Neural progenitor cell (in vitro differentiated cells): ENCODE data around the gene RHOG. TPM values are rescaled to one million over a fixed set of nuclear protein-coding genes. Genes with fewer than 3 reads are reported as not detected.
"Not testable (repeated sequence)": the region's sequence is repeated elsewhere in the genome, so short reads cannot be mapped to it uniquely, and the experiment has no call there.

ENCODE experiments used
- DNase-seq: peaks from one replicate; pipeline ENCODE4 v3.0.0-alpha.2; 2016; ENCODE audit warnings: low spot score
- H2AFZ ChIP-seq: fragments of 200-600 bp; sonication (generic); replicated peaks from 2 replicates; pipeline ENCODE4 v1.6.1; 2016; ENCODE audit warnings: antibody characterized with exemption
- H3F3A ChIP-seq: fragments of 200-600 bp; sonication (generic); 2 replicates; pipeline ENCODE4 v1.6.1; 2016; ENCODE audit warnings: antibody characterized with exemption, low read depth
- H3K27ac ChIP-seq: fragments of 200-600 bp; sonication (generic); 2 replicates; pipeline ENCODE4 v1.5.1; 2016; ENCODE audit warnings: mild to moderate bottlenecking
- H3K27me3 ChIP-seq: fragments of 200-600 bp; sonication (generic); 2 replicates; pipeline ENCODE4 v1.6.1; 2016; ENCODE audit warnings: mild to moderate bottlenecking, moderate library complexity
- H3K36me3 ChIP-seq: fragments of 200-600 bp; sonication (generic); 2 replicates; pipeline ENCODE4 v1.5.1; 2016
- H3K4me1 ChIP-seq: fragments of 200-600 bp; sonication (generic); 2 replicates; pipeline ENCODE4 v1.6.1; 2016; ENCODE audit warnings: mixed run types
- H3K4me2 ChIP-seq: fragments of 200-600 bp; sonication (generic); 2 replicates; pipeline ENCODE4 v1.6.1; 2016
- H3K4me3 ChIP-seq: fragments of 200-600 bp; sonication (generic); 2 replicates; pipeline ENCODE4 v1.5.1; 2016
- H3K79me2 ChIP-seq: fragments of 200-600 bp; sonication (generic); 2 replicates; pipeline ENCODE4 v1.6.1; 2016; ENCODE audit warnings: low read depth
- H3K9ac ChIP-seq: fragments of 200-600 bp; sonication (generic); 2 replicates; pipeline ENCODE4 v1.6.1; 2016
- H3K9me3 ChIP-seq: fragments of 200-600 bp; sonication (generic); 2 replicates; pipeline ENCODE4 v1.5.1; 2016; ENCODE audit warnings: low read depth
- H4K20me1 ChIP-seq: fragments of 200-600 bp; sonication (generic); 2 replicates; pipeline ENCODE4 v1.6.1; 2016; ENCODE audit warnings: low read depth
- H3K27ac Mint-ChIP-seq: 3 replicates; pipeline ENCODE4 v1.8.0; 2021; ENCODE audit warnings: mixed read lengths
- H3K27me3 Mint-ChIP-seq: 2 replicates; pipeline ENCODE4 v1.8.0; 2022; ENCODE audit warnings: low read depth, mild to moderate bottlenecking, inconsistent platforms, moderate library complexity, mixed read lengths; ENCODE audit not compliant: insufficient read depth
- H3K36me3 Mint-ChIP-seq: 3 replicates; pipeline ENCODE4 v1.8.0; 2021; ENCODE audit warnings: mixed read lengths
- H3K4me1 Mint-ChIP-seq: 3 replicates; pipeline ENCODE4 v1.8.0; 2021; ENCODE audit warnings: mixed read lengths
- H3K4me3 Mint-ChIP-seq: 3 replicates; pipeline ENCODE4 v1.8.0; 2021; ENCODE audit warnings: mild to moderate bottlenecking, moderate library complexity, mixed read lengths
- H3K9me3 Mint-ChIP-seq: 3 replicates; pipeline ENCODE4 v1.8.0; 2020; ENCODE audit warnings: mixed read lengths
- EZH2 ChIP-seq: fragments of 200-600 bp; sonication (generic); IDR thresholded peaks from 2 replicates; pipeline ENCODE4 v1.6.1; 2017; ENCODE audit warnings: antibody characterized with exemption, mild to moderate bottlenecking, moderate library complexity
- EZH2phosphoT487 ChIP-seq: fragments of 200-600 bp; sonication (generic); IDR thresholded peaks from 2 replicates; pipeline ENCODE4 v1.6.1; 2017; ENCODE audit warnings: antibody characterized with exemption
- total RNA-seq: library from RNA; depleted of rRNA; stranded (reverse); fragments of >200 nt; gene quantifications from 2 replicates; pipeline ENCODE4 v1.2.3, GENCODE V29; 2015; ENCODE audit warnings: low replicate concordance
- TF ChIP-seq, protein P1 (sequence below): fragments of 200-600 bp; sonication (generic); IDR thresholded peaks from 2 replicates; pipeline ENCODE4 v1.5.1; 2017; ENCODE audit warnings: antibody characterized with exemption, mild to moderate bottlenecking

Gene RHOG
- total RNA-seq, 1 donor from 2014 or later: 5.9 TPM

DNA sequence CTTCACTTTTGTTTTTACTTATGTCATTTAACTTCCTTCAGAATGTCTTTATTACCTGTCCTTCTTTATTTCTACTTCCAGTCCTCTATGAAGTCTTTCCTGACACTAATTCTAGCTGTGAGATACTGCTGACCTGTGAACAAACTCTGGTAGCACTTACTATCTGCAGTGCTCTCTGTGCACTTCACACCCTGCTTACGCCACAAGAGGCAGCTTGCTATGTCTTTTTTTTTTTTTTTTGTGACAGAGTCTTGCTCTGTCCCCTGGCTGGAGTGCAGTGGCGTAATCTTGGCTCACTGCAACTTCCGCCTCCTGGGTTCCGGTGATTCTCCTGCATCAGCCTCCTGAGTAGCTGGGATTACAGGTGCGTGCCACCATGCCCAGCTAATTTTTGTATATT, 25.4 kb upstream of the RHOG start:
- no peaks in the 10 kb centered on the region for H3K36me3 Mint-ChIP-seq
- H3K9me3 Mint-ChIP-seq: no peaks in the 10 kb centered on the region
- Histone ChIP-seq H2AFZ (no peak overlapping the region), H3F3A (no peaks in the 10 kb centered on the region), H3K4me2 (no peak overlapping the region), H3K4me1 (peaks cover 13% of the 10 kb centered on the region), H3K36me3 (no peaks in the 10 kb centered on the region), H4K20me1 (no peaks in the 10 kb centered on the region), H3K9ac (no peak overlapping the region), H3K9me3 (no peaks in the 10 kb centered on the region), H3K27me3 (no peaks in the 10 kb centered on the region), H3K79me2 (no peaks in the 10 kb centered on the region), H3K4me3 (no peak overlapping the region), H3K27ac (no peak overlapping the region)
- H3K27me3 Mint-ChIP-seq: no peaks in the 10 kb centered on the region
- no peak for TF ChIP-seq EZH2
- no peak for TF ChIP-seq EZH2phosphoT487
- TF ChIP-seq, protein P1, sequence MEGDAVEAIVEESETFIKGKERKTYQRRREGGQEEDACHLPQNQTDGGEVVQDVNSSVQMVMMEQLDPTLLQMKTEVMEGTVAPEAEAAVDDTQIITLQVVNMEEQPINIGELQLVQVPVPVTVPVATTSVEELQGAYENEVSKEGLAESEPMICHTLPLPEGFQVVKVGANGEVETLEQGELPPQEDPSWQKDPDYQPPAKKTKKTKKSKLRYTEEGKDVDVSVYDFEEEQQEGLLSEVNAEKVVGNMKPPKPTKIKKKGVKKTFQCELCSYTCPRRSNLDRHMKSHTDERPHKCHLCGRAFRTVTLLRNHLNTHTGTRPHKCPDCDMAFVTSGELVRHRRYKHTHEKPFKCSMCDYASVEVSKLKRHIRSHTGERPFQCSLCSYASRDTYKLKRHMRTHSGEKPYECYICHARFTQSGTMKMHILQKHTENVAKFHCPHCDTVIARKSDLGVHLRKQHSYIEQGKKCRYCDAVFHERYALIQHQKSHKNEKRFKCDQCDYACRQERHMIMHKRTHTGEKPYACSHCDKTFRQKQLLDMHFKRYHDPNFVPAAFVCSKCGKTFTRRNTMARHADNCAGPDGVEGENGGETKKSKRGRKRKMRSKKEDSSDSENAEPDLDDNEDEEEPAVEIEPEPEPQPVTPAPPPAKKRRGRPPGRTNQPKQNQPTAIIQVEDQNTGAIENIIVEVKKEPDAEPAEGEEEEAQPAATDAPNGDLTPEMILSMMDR: no peak
- no peak overlapping the region for H3K27ac Mint-ChIP-seq
- no peak for DNase-seq
- no peak overlapping the region for H3K4me3 Mint-ChIP-seq
- peaks cover 27% of the 10 kb centered on the region for H3K4me1 Mint-ChIP-seq

DNA sequence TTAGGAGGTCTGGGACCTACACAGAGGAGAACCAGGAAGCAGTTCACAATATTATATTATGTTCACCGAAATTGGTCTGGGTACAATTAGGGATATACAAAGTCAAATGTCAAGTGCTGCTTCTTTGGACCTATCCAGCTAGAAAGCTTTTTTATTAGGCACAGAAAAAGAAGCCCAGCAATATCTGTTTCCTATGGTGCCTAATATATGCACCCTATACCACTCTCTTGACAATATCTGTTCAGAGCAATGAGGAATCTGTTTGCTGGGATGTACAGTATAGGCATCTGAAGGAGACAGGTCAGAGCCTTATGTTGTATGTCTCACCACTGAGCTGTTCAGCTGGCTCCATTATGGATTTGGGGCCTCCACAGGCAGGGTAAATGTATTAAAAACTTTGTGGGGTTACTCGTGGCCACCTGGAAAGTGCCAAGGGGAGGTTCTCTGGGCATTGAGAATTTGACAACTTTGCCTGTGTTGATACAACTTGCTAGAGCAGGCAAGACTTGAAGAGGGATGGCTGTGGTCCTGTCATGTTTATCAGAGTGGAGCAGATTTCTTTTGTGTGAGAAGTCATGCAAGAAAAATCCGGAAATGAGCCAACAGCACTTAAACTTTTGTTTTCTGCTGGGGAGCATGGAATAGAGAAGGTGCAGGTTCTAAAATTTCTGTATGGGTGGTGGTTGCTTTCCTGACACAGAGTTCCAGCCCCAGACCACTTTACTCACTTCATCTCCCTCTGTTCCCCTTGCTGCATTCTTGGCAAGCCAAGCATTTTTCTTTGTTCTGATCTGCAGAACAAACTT, 24.8 kb upstream of the RHOG start:
- H3K4me3 Mint-ChIP-seq: peak overlapping the region; percentile 30
- peak overlapping the region; percentile 84 for H3K27ac Mint-ChIP-seq
- DNase-seq: no peak

DNA sequence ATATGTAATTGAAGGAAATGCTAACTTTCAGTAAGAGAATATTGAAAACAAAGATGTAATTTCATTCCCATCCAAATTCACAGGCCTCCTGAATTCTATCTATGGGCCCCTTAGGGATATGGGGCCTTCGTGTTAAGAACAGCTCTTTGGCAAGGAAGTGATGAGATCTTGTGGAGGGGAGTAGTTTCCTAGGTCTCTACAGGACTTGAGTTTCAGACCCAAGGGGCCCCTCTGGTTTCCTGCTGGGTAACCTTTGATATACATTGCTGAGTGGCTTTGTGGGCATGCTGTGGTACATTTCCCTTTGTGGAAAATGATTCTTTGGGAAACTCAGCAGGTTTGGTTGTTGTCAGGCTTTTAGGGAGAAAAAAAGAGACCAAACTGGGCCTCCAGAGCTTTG, 20.9 kb upstream of the RHOG start:
- no peak overlapping the region for H2AFZ ChIP-seq
- no peaks in the 10 kb centered on the region for H3K36me3 Mint-ChIP-seq
- no peak for DNase-seq
- H3K27ac Mint-ChIP-seq: no peak overlapping the region
- H3K4me1 ChIP-seq: peaks cover 22% of the 10 kb centered on the region
- no peak overlapping the region for H3K4me3 Mint-ChIP-seq
- no peaks in the 10 kb centered on the region for H3K27me3 Mint-ChIP-seq
- TF ChIP-seq EZH2phosphoT487: no peak
- TF ChIP-seq, protein P1: no peak
- TF ChIP-seq EZH2: no peak
- H3K4me3 ChIP-seq: no peak overlapping the region
- peaks cover 3% of the 10 kb centered on the region for H3K9me3 Mint-ChIP-seq
- peaks cover 10% of the 10 kb centered on the region for H3K27me3 ChIP-seq
- no peaks in the 10 kb centered on the region for H3K79me2 ChIP-seq
- H3F3A ChIP-seq: no peaks in the 10 kb centered on the region
- peaks cover 57% of the 10 kb centered on the region for H3K4me1 Mint-ChIP-seq
- no peak overlapping the region for H3K9ac ChIP-seq
- no peak overlapping the region for H3K4me2 ChIP-seq
- no peaks in the 10 kb centered on the region for H3K9me3 ChIP-seq
- H4K20me1 ChIP-seq: peaks cover 5% of the 10 kb centered on the region
- H3K27ac ChIP-seq: no peak overlapping the region
- no peaks in the 10 kb centered on the region for H3K36me3 ChIP-seq

More for the DNA sequence above, 24.8 kb upstream of the RHOG start:
- Histone ChIP-seq H3K9ac (no peak overlapping the region), H3K79me2 (no peaks in the 10 kb centered on the region), H3K4me1 (peaks cover 13% of the 10 kb centered on the region), H4K20me1 (no peaks in the 10 kb centered on the region), H3K9me3 (no peaks in the 10 kb centered on the region), H3K4me2 (no peak overlapping the region), H3F3A (no peaks in the 10 kb centered on the region), H3K4me3 (no peak overlapping the region), H3K27ac (no peak overlapping the region), H3K27me3 (no peaks in the 10 kb centered on the region), H3K36me3 (no peaks in the 10 kb centered on the region), H2AFZ (no peak overlapping the region)
- TF ChIP-seq, protein P1: no peak
- TF ChIP-seq EZH2phosphoT487: no peak
- Mint-ChIP-seq H3K27me3 (no peaks in the 10 kb centered on the region), H3K9me3 (peaks cover 3% of the 10 kb centered on the region), H3K36me3 (no peaks in the 10 kb centered on the region), H3K4me1 (peaks cover 31% of the 10 kb centered on the region)

DNA sequence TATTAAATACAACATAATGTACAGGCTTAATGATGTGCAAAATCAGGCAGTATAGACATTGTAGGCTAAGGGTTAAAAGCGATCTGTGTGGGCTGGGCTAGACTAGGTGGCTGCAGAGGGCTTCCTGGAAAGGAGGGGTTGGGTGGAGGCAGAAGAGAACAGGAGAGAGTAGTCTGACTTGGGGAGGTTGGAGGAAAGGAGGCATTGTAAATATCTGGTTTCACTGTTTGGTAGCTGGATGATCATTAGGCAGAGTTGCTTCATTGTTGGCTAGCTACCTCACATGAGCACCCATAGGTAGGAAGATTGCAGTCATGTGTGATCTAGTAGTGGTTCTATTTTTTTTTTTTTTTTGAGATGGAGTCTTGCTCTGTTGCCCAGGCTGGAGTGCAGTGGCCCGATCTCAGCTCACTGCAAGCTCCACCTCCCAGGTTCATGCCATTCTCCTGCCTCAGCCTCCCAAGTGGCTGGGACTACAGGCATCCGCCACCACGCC, 20.2 kb upstream of the RHOG start:
- not testable (repeated sequence) for H3K4me3 ChIP-seq, H3K9ac ChIP-seq, H3K9me3 Mint-ChIP-seq, H3F3A ChIP-seq, H3K27ac ChIP-seq, H3K9me3 ChIP-seq, DNase-seq, H3K79me2 ChIP-seq, H3K36me3 ChIP-seq, H3K4me2 ChIP-seq, H2AFZ ChIP-seq, H3K27me3 Mint-ChIP-seq, H3K36me3 Mint-ChIP-seq
- Histone ChIP-seq H3K27me3 (peaks cover 18% of the 10 kb centered on the region), H3K4me1 (peaks cover 23% of the 10 kb centered on the region), H4K20me1 (peaks cover 12% of the 10 kb centered on the region)
- Mint-ChIP-seq H3K4me1 (peaks cover 61% of the 10 kb centered on the region), H3K4me3 (peak overlapping the region; percentile 14), H3K27ac (peak overlapping the region; percentile 40)
